Body of pancreas (tissue), 4 donors: ENCODE data around the gene PLLP. TPM values are rescaled to one million over a fixed set of nuclear protein-coding genes. Genes with fewer than 3 reads are reported as not detected.

Experiments
- ATAC-seq: fragments of 150-250 bp; one replicate; pipeline ENCODE4 v1.9.1; 2016
- DNase-seq, 4 donors: peaks; one replicate each; pipeline ENCODE4 v3.0.0-alpha.2; 2019
- H3K27ac ChIP-seq, 4 donors: fragments of 200-600 bp; sonication (generic); 1 replicate in 3 of 4; 2 replicates in 1 of 4; pipeline versions ENCODE4 v1.5.1 to v1.6.1; 2016 to 2019; ENCODE audit warnings: mild to moderate bottlenecking in 1 of 4, mixed read lengths in 1 of 4, moderate library complexity in 1 of 4
- H3K27me3 ChIP-seq, 2 donors: fragments of 200-600 bp; sonication (generic); one replicate each; pipeline ENCODE4 v1.6.0; 2016; ENCODE audit warnings: mild to moderate bottlenecking in 1 of 2
- H3K36me3 ChIP-seq, 2 donors: fragments of 200-600 bp; sonication (generic); replicated peaks in 1 of 2; 2 replicates each; pipeline ENCODE4 v1.5.1; 2016; ENCODE audit warnings: low read depth in 2 of 2; ENCODE audit not compliant: insufficient read depth in 1 of 2
- H3K4me1 ChIP-seq: fragments of 200-600 bp; sonication (generic); one replicate; pipeline ENCODE4 v1.6.0; 2016
- H3K4me3 ChIP-seq, 2 donors: fragments of 200-600 bp; sonication (generic); 1 replicate in 1 of 2; 2 replicates in 1 of 2; pipeline ENCODE4 v1.5.1; 2016 to 2019
- H3K9me3 ChIP-seq, 3 donors: fragments of 200-600 bp; sonication (generic); 1 replicate in 2 of 3; 2 replicates in 1 of 3; pipeline ENCODE4 v1.5.1; 2016
- CTCF ChIP-seq, 7 experiments: fragments of 450-650 bp in 4 of 7; fragments of 200-600 bp in 3 of 7; sonication (generic) in 3 of 7; IDR thresholded peaks; one replicate each; pipeline ENCODE4 v1.5.1; 2016 to 2019; ENCODE audit warnings: antibody characterized with exemption in 7 of 7
- POLR2A ChIP-seq, 3 donors: fragments of 450-650 bp; IDR thresholded peaks; one replicate each; pipeline ENCODE4 v1.6.1; 2016; ENCODE audit warnings: antibody characterized with exemption in 3 of 3, mild to moderate bottlenecking in 2 of 3
- WGBS, 2 donors: methylation state at CpG; one replicate each; pipeline ENCODE4 v1.1.5; 2017; 5-methylcytosine and 5-hydroxymethylcytosine counted together
- intact Hi-C: fragments of 100-400 bp; cut with DNase I; formaldehyde crosslinking; loops from one replicate; pipeline ENCODE4 v1.15.1; 2023
- total RNA-seq, 2 donors: library from RNA; depleted of rRNA; stranded (reverse); fragments of >200 nt; gene quantifications; one replicate each; pipeline ENCODE4 v1.1.0, GENCODE V29; 2016

PLLP gene
- total RNA-seq, 2 donors from 2014 or later, result 32.9 to 43.2 TPM

GRCh38 chr16:57236022-57236350, 48.5 kb downstream of the PLLP start:
- Histone ChIP-seq H3K9me3 (no peaks in the 10 kb centered on the region), H3K4me1 (peaks cover 12% of the 10 kb centered on the region), H3K27me3 (no peaks in the 10 kb centered on the region), H3K36me3 (peaks cover 7 to 14% of the 10 kb centered on the region in 2 donors), H3K4me3 (no peak overlapping the region), H3K27ac (peak overlapping the region in 2 of 4 donors; percentile 32 to 52)
- intact Hi-C loops, result no loop called here
- TF ChIP-seq POLR2A (IDR thresholded peaks at IDR 0.05) (no peak), CTCF (IDR thresholded peaks at IDR 0.05) (no peak)
- DNase-seq (no peak), ATAC-seq (no peak)

GRCh38 chr16:57235128-57236021, 49.1 kb downstream of the PLLP start:
- WGBS, 2 donors, result 49 to 57% methylated on average over 8 of the region's 8 CpGs
- ATAC-seq, result peak; percentile 79
- H3K4me3 ChIP-seq, result no peak overlapping the region
- H3K27ac ChIP-seq, result peak overlapping the region in 3 of 4 donors; percentile 20 to 52 (median 32)
- H3K36me3 ChIP-seq, result peaks cover 7 to 20% of the 10 kb centered on the region in 2 donors
- no peaks in the 10 kb centered on the region for H3K9me3 ChIP-seq
- no peaks in the 10 kb centered on the region for H3K27me3 ChIP-seq
- intact Hi-C loops, result no loop called here
- H3K4me1 ChIP-seq, result peaks cover 12% of the 10 kb centered on the region
- TF ChIP-seq CTCF (IDR thresholded peaks at IDR 0.05), result no peak
- TF ChIP-seq POLR2A (IDR thresholded peaks at IDR 0.05), result no peak
- DNase-seq, result peak in 1 of 4 donors; percentile 29

- TF ChIP-seq POLR2A (IDR thresholded peaks at IDR 0.05) (no peak), CTCF (IDR thresholded peaks at IDR 0.05) (no peak)
- intact Hi-C loops, result no loop called here
- no peak overlapping the region for H3K4me3 ChIP-seq
- peaks cover 7 to 24% of the 10 kb centered on the region in 2 donors for H3K36me3 ChIP-seq
- H3K27ac ChIP-seq, result peak overlapping the region in 3 of 4 donors; percentile 20 to 52 (median 32)
- H3K4me1 ChIP-seq, result peaks cover 12% of the 10 kb centered on the region
- DNase-seq (no peak), ATAC-seq (no peak)
- no peaks in the 10 kb centered on the region for H3K27me3 ChIP-seq
- H3K9me3 ChIP-seq, result no peaks in the 10 kb centered on the region
These were observed 49.8 kb downstream of the PLLP start for GRCh38 chr16:57234707-57235092.

GRCh38 chr16:57233944-57234706, 50.3 kb downstream of the PLLP start:
- ATAC-seq (no peak), DNase-seq (no peak)
- Histone ChIP-seq H3K27ac (peak overlapping the region in 1 of 4 donors; percentile 52), H3K4me3 (no peak overlapping the region), H3K4me1 (peaks cover 12% of the 10 kb centered on the region), H3K27me3 (no peaks in the 10 kb centered on the region), H3K9me3 (no peaks in the 10 kb centered on the region), H3K36me3 (peaks cover 7 to 22% of the 10 kb centered on the region in 2 donors)
- intact Hi-C loops, result no loop called here
- WGBS, 2 donors, result 88 to 91% methylated on average over 9 of the region's 9 CpGs
- TF ChIP-seq POLR2A (IDR thresholded peaks at IDR 0.05), result no peak
- no peak for TF ChIP-seq CTCF (IDR thresholded peaks at IDR 0.05)
